A549 (cell line): ENCODE results near the gene APOBEC3A. TPM values are rescaled to one million over a fixed set of nuclear protein-coding genes. Genes with fewer than 3 reads are reported as not detected.

Experiments
- ATAC-seq, 2 experiments: fragments of 200-7000 bp in 1 of 2; fragments of >200 bp in 1 of 2; cut with Nextera tagmentation in 1 of 2; cut with Tn5 transposase in 1 of 2; 3 replicates each; pipeline versions ENCODE4 v1.8.0 to v1.9.1; 2018 to 2020; ENCODE audit warnings: mild to moderate bottlenecking in 1 of 2, moderate library complexity in 1 of 2
- CTCF ChIA-PET: fragments of 300-600 bp; sonication (Branson Sonifier 250); formaldehyde crosslinking; extraction: SDS; loops from one replicate; lab custom pipeline; 2021; ENCODE audit warnings: antibody characterized with exemption, inconsistent platforms; lab: Yijun Ruan, JAX
- POLR2A ChIA-PET: fragments of 350-600 bp; formaldehyde crosslinking; extraction: SDS; loops from one replicate; lab custom pipeline; 2021; ENCODE audit warnings: antibody characterized with exemption, inconsistent platforms; lab: Yijun Ruan, JAX
- DNase-seq, 2 experiments: peaks; one replicate each; pipeline versions ENCODE4 v3.0.0 to v3.0.0-alpha.2; 2011 to 2016; ENCODE audit warnings: low read depth in 1 of 2, low spot score in 1 of 2
- FAIRE-seq: peaks from 2 replicates; lab custom pipeline; 2011; peaks lifted over from hg19 to GRCh38; lab: Jason Lieb, UNC
- H3K27ac ChIP-seq, 2 experiments: fragments of >200 bp; sonication (Bioruptor Twin); formaldehyde crosslinking; 3 replicates each; pipeline ENCODE4 v1.5.1; 2016 to 2017
- H3K4me1 ChIP-seq: fragments of >200 bp; sonication (Bioruptor Twin); formaldehyde crosslinking; 3 replicates; pipeline ENCODE4 v1.6.1; 2016
- H3K4me2 ChIP-seq: fragments of >200 bp; sonication (Bioruptor Twin); formaldehyde crosslinking; 3 replicates; pipeline ENCODE4 v1.6.1; 2016
- H3K4me3 ChIP-seq: fragments of >200 bp; sonication (Bioruptor Twin); formaldehyde crosslinking; 3 replicates; pipeline ENCODE4 v1.5.1; 2016
- H3K9me3 ChIP-seq: fragments of >200 bp; sonication (Bioruptor Twin); formaldehyde crosslinking; 3 replicates; pipeline ENCODE4 v1.6.1; 2016
- CEBPB ChIP-seq, 2 experiments: fragments of >200 bp in 1 of 2; sonication (Bioruptor Twin) in 1 of 2; formaldehyde crosslinking in 1 of 2; IDR thresholded peaks; 2 replicates each; pipeline ENCODE4 v1.6.1; 2012 to 2016
- CHD4 ChIP-seq: fragments of 200-600 bp; sonication (generic); IDR thresholded peaks from 2 replicates; pipeline ENCODE4 v1.6.1; 2016; ENCODE audit warnings: antibody characterized with exemption, mild to moderate bottlenecking, borderline replicate concordance
- E2F6 ChIP-seq: IDR thresholded peaks from 2 replicates; pipeline ENCODE4 v1.6.1; 2012; ENCODE audit warnings: low read depth, borderline replicate concordance
- ELK1 ChIP-seq: fragments of 150-350 bp; IDR thresholded peaks from 2 replicates; pipeline ENCODE4 v1.6.1; 2014; ENCODE audit warnings: low read depth, mild to moderate bottlenecking, low read length
- GATA3 ChIP-seq: IDR thresholded peaks from 2 replicates; pipeline ENCODE4 v1.6.1; 2012; ENCODE audit warnings: borderline replicate concordance
- HES2 ChIP-seq: fragments of >200 bp; sonication (Bioruptor Twin); formaldehyde crosslinking; IDR thresholded peaks from 2 replicates; pipeline ENCODE4 v1.6.1; 2016
- HOXB13 ChIP-seq: fragments of 250-450 bp; sonication (Bioruptor Pico); IDR thresholded peaks from 2 replicates; pipeline ENCODE4 v1.5.0; 2020; ENCODE audit warnings: low read depth, mild to moderate bottlenecking, moderate library complexity
- MAX ChIP-seq: IDR thresholded peaks from 2 replicates; pipeline ENCODE4 v1.6.1; 2012
- NPAS2 ChIP-seq: fragments of 250-450 bp; sonication (Bioruptor Pico); IDR thresholded peaks from 2 replicates; pipeline ENCODE4 v1.8.0; 2022; ENCODE audit warnings: mild to moderate bottlenecking, moderate library complexity, borderline replicate concordance
- NR3C1 ChIP-seq: fragments of >200 bp; sonication (Bioruptor Twin); formaldehyde crosslinking; IDR thresholded peaks from 3 replicates; pipeline ENCODE4 v1.6.1; 2017
- PBX3 ChIP-seq: IDR thresholded peaks from 2 replicates; pipeline ENCODE4 v1.6.1; 2012
- PHF8 ChIP-seq: fragments of 200-600 bp; sonication (generic); IDR thresholded peaks from 2 replicates; pipeline ENCODE4 v1.6.1; 2016; ENCODE audit warnings: low read depth, mild to moderate bottlenecking, antibody characterized with exemption, moderate library complexity, borderline replicate concordance
- RAD21 ChIP-seq, 2 experiments: fragments of >200 bp in 1 of 2; sonication (Bioruptor Twin) in 1 of 2; formaldehyde crosslinking in 1 of 2; IDR thresholded peaks in 1 of 2; conservative IDR thresholded peaks in 1 of 2; 2 replicates in 1 of 2; 3 replicates in 1 of 2; pipeline ENCODE4 v1.6.1; 2012 to 2018; ENCODE audit warnings: inconsistent platforms in 1 of 2
- REST ChIP-seq: fragments of 200-600 bp; sonication (generic); IDR thresholded peaks from 2 replicates; pipeline ENCODE4 v1.6.1; 2016; ENCODE audit warnings: antibody characterized with exemption, mild to moderate bottlenecking, moderate library complexity
- ZNF302 ChIP-seq: fragments of 250-450 bp; sonication (Bioruptor Pico); IDR thresholded peaks from 2 replicates; pipeline ENCODE4 v1.9.0; 2021; ENCODE audit warnings: inconsistent platforms, mild to moderate bottlenecking, moderate library complexity
- ZSCAN20 ChIP-seq: fragments of 250-450 bp; sonication (Bioruptor Pico); IDR thresholded peaks from 2 replicates; pipeline ENCODE4 v1.8.0; 2022; ENCODE audit warnings: mild to moderate bottlenecking, moderate library complexity
- WGBS: methylation state at CpG from one replicate; pipeline ENCODE4 v1.1.6; 2017; ENCODE audit errors: missing lambda C conversion rate; 5-methylcytosine and 5-hydroxymethylcytosine counted together
- polyA plus RNA-seq, 4 experiments: library from polyadenylated mRNA; depleted of rRNA in 3 of 4; stranded (reverse); fragments of >200 nt; fragmentation: RNase III in 1 of 4; extraction: RNeasy Plus Mini Kit Qiagen cat#74134 plus additional on column Dnase treatment in 1 of 4; gene quantifications; 2 replicates in 3 of 4; 3 replicates in 1 of 4; pipeline ENCODE4 v1.2.3, GENCODE V29; 2011 to 2017

The APOBEC3A gene
- polyA plus RNA-seq, 2 of the 4 experiments (the other 2 are of a cell fraction): not detected

GRCh38 chr22:38921120-38921519, 36.3 kb upstream of the APOBEC3A start (continued):
- TF ChIP-seq REST (no peak), CHD4 (no peak), ZSCAN20 (no peak), CEBPB (IDR thresholded peaks at IDR 0.05) (no peak), NPAS2 (CRISPR knock-in tag) (no peak), HOXB13 (CRISPR knock-in tag) (no peak), GATA3 (no peak)

- Histone ChIP-seq H3K9me3 (no peaks in the 10 kb centered on the region), H3K4me3 (no peak overlapping the region), H3K27ac (no peak overlapping the region), H3K4me2 (no peak overlapping the region), H3K4me1 (peaks cover 22% of the 10 kb centered on the region)
- WGBS: 50% methylated on average over 2 of the region's 4 CpGs
- no peak for DNase-seq
- no peak for FAIRE-seq
- no peak for ATAC-seq
- ChIA-PET CTCF (interaction anchor here (0.7 to 4.8 kb wide), 3 partner anchors 52 to 214 kb away, joined by 3 to 17 read pairs (median 3); no protein-coding TSS in a partner anchor), POLR2A (no interaction called here)
- TF ChIP-seq E2F6 (no peak), MAX (no peak), PHF8 (no peak), REST (no peak), NPAS2 (CRISPR knock-in tag) (no peak), NR3C1 (no peak), RAD21 (conservative IDR thresholded peaks at IDR 0.05 in 1 of 2, IDR thresholded peaks at IDR 0.05 in 1 of 2) (no peak), ELK1 (no peak), ZNF302 (CRISPR knock-in tag) (no peak), HES2 (no peak), PBX3 (no peak)
Measured at GRCh38 chr22:38921806-38922205, 35.6 kb upstream of the APOBEC3A start.
